ENCODE results near the gene NARS2. TPM values are rescaled to one million over a fixed set of nuclear protein-coding genes. Genes with fewer than 3 reads are reported as not detected.
"Not testable (repeated sequence)": the region's sequence is repeated elsewhere in the genome, so short reads cannot be mapped to it uniquely, and the experiment has no call there.

The NARS2 gene
- total RNA-seq, 1 donor from 2014 or later: 17.5 TPM

DNA sequence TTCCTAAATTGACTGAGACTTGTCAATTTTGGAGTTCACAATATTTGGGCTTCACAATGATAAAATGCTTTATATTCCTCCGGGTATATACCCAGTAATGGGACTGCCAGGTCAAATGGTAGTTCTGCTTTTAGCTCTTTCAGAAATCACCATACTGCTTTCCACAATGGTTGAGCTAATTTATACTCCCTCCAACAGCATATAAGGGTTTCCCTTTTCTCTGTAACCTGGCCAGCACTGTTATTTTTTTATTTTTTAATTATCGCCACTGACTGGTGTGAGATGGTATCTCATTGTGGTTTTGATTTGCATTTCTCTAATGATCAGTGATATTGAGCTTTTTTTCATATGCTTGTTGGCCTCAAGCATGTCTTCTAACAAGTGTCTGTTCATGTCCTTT lies 21.8 kb downstream of the NARS2 start:
- DNase-seq: no peak
- TF ChIP-seq, protein P1, sequence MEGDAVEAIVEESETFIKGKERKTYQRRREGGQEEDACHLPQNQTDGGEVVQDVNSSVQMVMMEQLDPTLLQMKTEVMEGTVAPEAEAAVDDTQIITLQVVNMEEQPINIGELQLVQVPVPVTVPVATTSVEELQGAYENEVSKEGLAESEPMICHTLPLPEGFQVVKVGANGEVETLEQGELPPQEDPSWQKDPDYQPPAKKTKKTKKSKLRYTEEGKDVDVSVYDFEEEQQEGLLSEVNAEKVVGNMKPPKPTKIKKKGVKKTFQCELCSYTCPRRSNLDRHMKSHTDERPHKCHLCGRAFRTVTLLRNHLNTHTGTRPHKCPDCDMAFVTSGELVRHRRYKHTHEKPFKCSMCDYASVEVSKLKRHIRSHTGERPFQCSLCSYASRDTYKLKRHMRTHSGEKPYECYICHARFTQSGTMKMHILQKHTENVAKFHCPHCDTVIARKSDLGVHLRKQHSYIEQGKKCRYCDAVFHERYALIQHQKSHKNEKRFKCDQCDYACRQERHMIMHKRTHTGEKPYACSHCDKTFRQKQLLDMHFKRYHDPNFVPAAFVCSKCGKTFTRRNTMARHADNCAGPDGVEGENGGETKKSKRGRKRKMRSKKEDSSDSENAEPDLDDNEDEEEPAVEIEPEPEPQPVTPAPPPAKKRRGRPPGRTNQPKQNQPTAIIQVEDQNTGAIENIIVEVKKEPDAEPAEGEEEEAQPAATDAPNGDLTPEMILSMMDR (IDR thresholded peaks at IDR 0.05): no peak
- no peaks in the 10 kb centered on the region for H3K36me3 ChIP-seq
- no peak overlapping the region for H3K27ac ChIP-seq
- H3K9me3 ChIP-seq: no peaks in the 10 kb centered on the region
- ATAC-seq: no peak
- intact Hi-C loops (cut with DNase I): no loop called here
- no peaks in the 10 kb centered on the region for H3K4me1 ChIP-seq
- no peak overlapping the region for H3K4me3 ChIP-seq
- H3K27me3 ChIP-seq: no peaks in the 10 kb centered on the region

DNA sequence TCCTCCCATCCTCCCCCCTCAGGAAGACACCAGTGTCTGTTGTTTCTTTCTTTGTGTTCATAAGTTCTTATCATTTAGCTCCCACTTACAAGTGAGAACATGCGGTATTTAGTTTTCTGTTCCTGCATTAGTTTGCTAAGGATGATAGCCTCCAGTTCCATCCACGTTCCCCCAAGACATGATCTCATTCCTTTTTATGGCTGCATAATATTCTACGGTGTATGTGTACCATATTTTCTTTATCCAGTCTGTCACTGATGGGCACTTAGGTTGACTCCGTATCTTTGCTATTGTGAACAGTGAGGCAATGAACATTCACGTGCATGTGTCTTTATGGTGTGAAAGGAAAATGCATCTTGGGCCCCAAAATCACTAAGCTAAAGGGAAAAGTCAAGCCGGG lies 22.5 kb downstream of the NARS2 start:
- H3K27ac ChIP-seq; H3K9me3 ChIP-seq; H3K27me3 ChIP-seq; H3K4me1 ChIP-seq; DNase-seq; intact Hi-C loops (cut with DNase I); H3K36me3 ChIP-seq; ATAC-seq; H3K4me3 ChIP-seq: not testable (repeated sequence)

DNA sequence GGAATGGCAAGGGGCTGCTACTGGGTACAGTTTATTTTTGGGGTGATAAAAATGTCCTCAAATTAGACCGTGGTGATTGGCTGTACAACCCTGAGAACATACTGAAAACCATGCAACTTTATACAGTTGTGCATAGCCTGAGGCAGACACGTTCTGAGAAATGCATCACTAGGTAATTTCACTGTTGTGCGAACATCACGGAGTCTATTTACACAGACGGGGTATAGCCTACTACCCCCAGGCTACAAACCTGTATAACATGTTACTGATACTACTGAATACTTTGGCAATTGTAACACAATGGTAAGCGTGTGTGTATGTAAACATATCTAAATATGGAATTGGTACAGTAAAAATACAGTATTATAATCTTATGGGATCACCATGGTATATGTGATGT lies 23.6 kb downstream of the NARS2 start:
- H3K27me3 ChIP-seq: no peaks in the 10 kb centered on the region
- no peak for DNase-seq
- H3K4me3 ChIP-seq: no peak overlapping the region
- no peaks in the 10 kb centered on the region for H3K4me1 ChIP-seq
- TF ChIP-seq, protein P1 (IDR thresholded peaks at IDR 0.05): no peak
- H3K9me3 ChIP-seq: no peaks in the 10 kb centered on the region
- H3K36me3 ChIP-seq: no peaks in the 10 kb centered on the region
- ATAC-seq: no peak
- intact Hi-C loops (cut with DNase I): no loop called here
- H3K27ac ChIP-seq: no peak overlapping the region

- TF ChIP-seq, protein P1 (IDR thresholded peaks at IDR 0.05): no peak
- H3K4me1 ChIP-seq: no peaks in the 10 kb centered on the region
- ATAC-seq: no peak
- intact Hi-C loops (cut with DNase I): no loop called here
- no peak overlapping the region for H3K4me3 ChIP-seq
- no peak overlapping the region for H3K27ac ChIP-seq
- no peaks in the 10 kb centered on the region for H3K27me3 ChIP-seq
- DNase-seq: no peak
- H3K9me3 ChIP-seq: no peaks in the 10 kb centered on the region
- H3K36me3 ChIP-seq: no peaks in the 10 kb centered on the region
Measured at GRCh38 chr11:78549624-78550409, 24.8 kb downstream of the NARS2 start.

GRCh38 chr11:78548911-78549590 lies 25.6 kb downstream of the NARS2 start:
- no peaks in the 10 kb centered on the region for H3K36me3 ChIP-seq
- no peak overlapping the region for H3K27ac ChIP-seq
- no peaks in the 10 kb centered on the region for H3K4me1 ChIP-seq
- no peak overlapping the region for H3K4me3 ChIP-seq
- intact Hi-C loops (cut with DNase I): no loop called here
- ATAC-seq (no peak), DNase-seq (no peak)
- no peaks in the 10 kb centered on the region for H3K9me3 ChIP-seq
- no peaks in the 10 kb centered on the region for H3K27me3 ChIP-seq
- TF ChIP-seq, protein P1 (IDR thresholded peaks at IDR 0.05): no peak

DNA sequence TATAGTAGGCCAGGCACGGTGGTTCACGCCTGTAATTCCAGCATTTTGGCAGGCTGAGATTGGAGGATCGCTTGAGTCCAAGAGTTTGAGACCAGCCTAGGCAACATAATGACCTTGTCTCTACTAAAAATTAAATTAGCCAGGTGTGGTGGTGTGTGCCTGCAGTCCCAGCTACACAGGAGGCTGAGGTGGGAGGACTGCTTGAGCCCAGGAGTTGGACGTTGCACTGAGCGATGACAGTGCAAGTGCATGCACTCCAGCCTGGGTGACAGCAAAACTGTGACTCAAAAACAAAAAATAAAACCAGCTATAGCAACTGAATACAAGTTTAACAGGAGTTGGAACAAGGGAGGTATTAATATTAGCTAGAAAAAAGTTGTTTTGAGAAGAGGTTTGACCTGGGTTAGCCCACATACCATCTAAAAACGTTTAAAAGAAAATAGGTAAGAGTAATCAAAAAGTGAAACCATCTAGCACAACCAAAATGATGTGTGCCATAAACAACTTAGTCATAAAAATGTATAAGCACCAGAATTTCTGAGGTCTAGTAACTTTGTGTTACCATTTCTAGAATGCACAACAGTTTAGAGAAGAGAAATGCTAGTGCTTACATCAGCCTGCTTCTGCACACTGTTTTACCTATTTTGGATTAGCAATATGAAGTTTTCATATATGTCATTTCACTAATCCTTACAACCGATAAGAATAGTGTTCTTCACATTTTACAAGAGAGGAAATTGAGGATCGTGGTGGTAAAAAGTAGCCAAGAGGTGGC lies 26.5 kb downstream of the NARS2 start:
- no peaks in the 10 kb centered on the region for H3K27me3 ChIP-seq
- intact Hi-C loops (cut with DNase I): no loop called here
- no peaks in the 10 kb centered on the region for H3K36me3 ChIP-seq
- no peaks in the 10 kb centered on the region for H3K9me3 ChIP-seq
- ATAC-seq (no peak), DNase-seq (no peak)
- H3K4me3 ChIP-seq: no peak overlapping the region
- H3K4me1 ChIP-seq: no peaks in the 10 kb centered on the region
- TF ChIP-seq, protein P1 (IDR thresholded peaks at IDR 0.05): no peak
- no peak overlapping the region for H3K27ac ChIP-seq
